Peyer's patch (tissue), 4 donors: ENCODE results near the gene BAG1.

Experiments used
- POLR2A ChIP-seq, 2 donors: fragments of 450-650 bp; IDR thresholded peaks; one replicate each; pipeline ENCODE4 v1.5.1; 2017; ENCODE audit warnings: antibody characterized with exemption in 2 of 2, mild to moderate bottlenecking in 2 of 2, moderate library complexity in 2 of 2
- TF ChIP-seq, protein P1 (sequence below), 6 experiments: fragments of 450-650 bp in 4 of 6; fragments of 200-600 bp in 2 of 6; sonication (generic) in 1 of 6; IDR thresholded peaks; one replicate each; pipeline ENCODE4 v1.5.1; 2017 to 2019; ENCODE audit warnings: antibody characterized with exemption in 6 of 6, mild to moderate bottlenecking in 3 of 6, moderate library complexity in 1 of 6

DNA sequence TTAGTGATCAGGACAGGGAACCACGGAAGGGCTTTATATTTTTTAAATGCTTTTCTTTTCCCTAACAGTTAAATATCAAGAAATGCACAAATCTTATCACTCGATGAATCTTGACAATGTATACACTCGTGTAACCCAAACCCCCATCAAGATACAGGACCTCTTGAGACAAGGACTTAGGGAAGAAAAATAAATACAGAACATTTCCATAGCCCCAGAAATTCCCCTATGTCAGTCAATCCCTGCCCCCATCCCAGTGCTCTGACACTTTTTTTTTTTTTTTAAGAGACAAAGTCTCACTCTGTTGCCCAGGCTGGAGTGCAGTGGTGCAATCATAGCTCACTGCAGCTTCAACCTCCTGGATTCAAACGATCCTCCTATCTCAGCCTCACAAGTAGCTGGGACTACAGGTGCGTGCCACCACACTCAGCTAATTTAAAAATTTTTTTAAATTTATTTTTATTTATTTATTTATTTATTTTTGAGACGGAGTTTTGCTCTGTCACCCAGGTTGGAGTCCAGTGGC, 21.8 kb downstream of the BAG1 start:
- TF ChIP-seq, protein P1, sequence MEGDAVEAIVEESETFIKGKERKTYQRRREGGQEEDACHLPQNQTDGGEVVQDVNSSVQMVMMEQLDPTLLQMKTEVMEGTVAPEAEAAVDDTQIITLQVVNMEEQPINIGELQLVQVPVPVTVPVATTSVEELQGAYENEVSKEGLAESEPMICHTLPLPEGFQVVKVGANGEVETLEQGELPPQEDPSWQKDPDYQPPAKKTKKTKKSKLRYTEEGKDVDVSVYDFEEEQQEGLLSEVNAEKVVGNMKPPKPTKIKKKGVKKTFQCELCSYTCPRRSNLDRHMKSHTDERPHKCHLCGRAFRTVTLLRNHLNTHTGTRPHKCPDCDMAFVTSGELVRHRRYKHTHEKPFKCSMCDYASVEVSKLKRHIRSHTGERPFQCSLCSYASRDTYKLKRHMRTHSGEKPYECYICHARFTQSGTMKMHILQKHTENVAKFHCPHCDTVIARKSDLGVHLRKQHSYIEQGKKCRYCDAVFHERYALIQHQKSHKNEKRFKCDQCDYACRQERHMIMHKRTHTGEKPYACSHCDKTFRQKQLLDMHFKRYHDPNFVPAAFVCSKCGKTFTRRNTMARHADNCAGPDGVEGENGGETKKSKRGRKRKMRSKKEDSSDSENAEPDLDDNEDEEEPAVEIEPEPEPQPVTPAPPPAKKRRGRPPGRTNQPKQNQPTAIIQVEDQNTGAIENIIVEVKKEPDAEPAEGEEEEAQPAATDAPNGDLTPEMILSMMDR (IDR thresholded peaks at IDR 0.05): no peak
- no peak for TF ChIP-seq POLR2A (IDR thresholded peaks at IDR 0.05)
